H9 (cell line): ENCODE data around the gene RPLP2. TPM values are rescaled to one million over a fixed set of nuclear protein-coding genes. Genes with fewer than 3 reads are reported as not detected.

Experiments
- DNase-seq: peaks from one replicate; pipeline ENCODE4 v3.0.0-alpha.2; 2017
- H2AFZ ChIP-seq: one replicate; pipeline ENCODE4 v1.6.1; 2013; ENCODE audit warnings: mild to moderate bottlenecking, low read length, control low read depth, moderate library complexity
- H2AK5ac ChIP-seq: 2 replicates; pipeline ENCODE4 v1.6.1; 2013; ENCODE audit warnings: low read length, control low read depth, mixed read lengths; ENCODE audit not compliant: insufficient read length
- H2BK120ac ChIP-seq: one replicate; pipeline ENCODE4 v1.6.1; 2013; ENCODE audit warnings: low read depth, mild to moderate bottlenecking, low read length, control low read depth, inconsistent platforms; ENCODE audit not compliant: poor library complexity, severe bottlenecking
- H2BK12ac ChIP-seq: 2 replicates; pipeline ENCODE4 v1.6.1; 2013; ENCODE audit warnings: low read length, control low read depth, mixed read lengths, low read depth; ENCODE audit not compliant: insufficient read length
- H2BK15ac ChIP-seq: 2 replicates; pipeline ENCODE4 v1.6.1; 2013; ENCODE audit warnings: low read depth, low read length, control low read depth
- H2BK20ac ChIP-seq: one replicate; pipeline ENCODE4 v1.6.1; 2013; ENCODE audit warnings: low read depth, mild to moderate bottlenecking, low read length, control low read depth, inconsistent platforms; ENCODE audit not compliant: poor library complexity, severe bottlenecking
- H2BK5ac ChIP-seq: 2 replicates; pipeline ENCODE4 v1.6.1; 2013; ENCODE audit warnings: low read length, control low read depth, mixed read lengths; ENCODE audit not compliant: insufficient read length
- H3K14ac ChIP-seq: 2 replicates; pipeline ENCODE4 v1.6.1; 2013; ENCODE audit warnings: low read length, control low read depth; ENCODE audit not compliant: insufficient read depth
- H3K18ac ChIP-seq: 2 replicates; pipeline ENCODE4 v1.6.1; 2013; ENCODE audit warnings: low read depth, mild to moderate bottlenecking, mixed read lengths, low read length, control low read depth; ENCODE audit not compliant: insufficient read length
- H3K23ac ChIP-seq: 2 replicates; pipeline ENCODE4 v1.6.1; 2013; ENCODE audit warnings: low read length, control low read depth, mixed read lengths, low read depth; ENCODE audit not compliant: insufficient read length
- H3K23me2 ChIP-seq: 2 replicates; pipeline ENCODE4 v1.6.1; 2013; ENCODE audit warnings: low read depth, mild to moderate bottlenecking, mixed read lengths, low read length, control low read depth; ENCODE audit not compliant: insufficient read length, poor library complexity, severe bottlenecking
- H3K27ac ChIP-seq: 2 replicates; pipeline ENCODE4 v1.5.1; 2013; ENCODE audit warnings: low read length, control low read depth, mixed read lengths, low read depth; ENCODE audit not compliant: insufficient read length
- H3K27me3 ChIP-seq: 2 replicates; pipeline ENCODE4 v1.6.1; 2013; ENCODE audit warnings: low read length, control low read depth, inconsistent platforms; ENCODE audit not compliant: insufficient read depth
- H3K4ac ChIP-seq: 2 replicates; pipeline ENCODE4 v1.6.1; 2013; ENCODE audit warnings: low read depth, mild to moderate bottlenecking, control low read depth, inconsistent platforms, low read length, moderate library complexity
- H3K4me1 ChIP-seq: 2 replicates; pipeline ENCODE4 v1.6.1; 2013; ENCODE audit warnings: low read length, control low read depth, inconsistent platforms; ENCODE audit not compliant: insufficient read depth
- H3K4me2 ChIP-seq: 2 replicates; pipeline ENCODE4 v1.6.1; 2013; ENCODE audit warnings: low read length, control low read depth, mixed read lengths; ENCODE audit not compliant: insufficient read length, insufficient read depth
- H3K56ac ChIP-seq: 2 replicates; pipeline ENCODE4 v1.6.1; 2013; ENCODE audit warnings: low read depth, mild to moderate bottlenecking, mixed read lengths, low read length, control low read depth; ENCODE audit not compliant: insufficient read length
- H3K79me1 ChIP-seq: 2 replicates; pipeline ENCODE4 v1.6.1; 2013; ENCODE audit warnings: low read depth, mild to moderate bottlenecking, moderate library complexity, low read length, control low read depth, inconsistent platforms; ENCODE audit not compliant: insufficient read depth, poor library complexity, severe bottlenecking
- H3K79me2 ChIP-seq: 2 replicates; pipeline ENCODE4 v1.6.1; 2013; ENCODE audit warnings: low read length, control low read depth, inconsistent platforms; ENCODE audit not compliant: insufficient read depth
- H3K9ac ChIP-seq: 2 replicates; pipeline ENCODE4 v1.6.1; 2013; ENCODE audit warnings: low read length, control low read depth, mixed read lengths; ENCODE audit not compliant: insufficient read length; ENCODE audit errors: extremely low read depth
- H3K9me3 ChIP-seq: one replicate; pipeline ENCODE4 v1.6.1; 2013; ENCODE audit warnings: low read depth, low read length, inconsistent platforms; ENCODE audit not compliant: control insufficient read depth
- H3T11ph ChIP-seq: one replicate; pipeline ENCODE4 v1.6.1; 2013; ENCODE audit warnings: mild to moderate bottlenecking, low read length, control low read depth, inconsistent platforms
- H4K20me1 ChIP-seq: one replicate; pipeline ENCODE4 v1.6.1; 2013; ENCODE audit not compliant: control insufficient read depth, insufficient read length, insufficient read depth
- H4K5ac ChIP-seq: 2 replicates; pipeline ENCODE4 v1.6.1; 2013; ENCODE audit warnings: low read depth, mild to moderate bottlenecking, mixed read lengths, low read length, control low read depth; ENCODE audit not compliant: insufficient read length
- H4K8ac ChIP-seq: replicated peaks from 2 replicates; pipeline ENCODE4 v1.6.1; 2013; ENCODE audit warnings: low read length, control low read depth, mixed read lengths, low read depth; ENCODE audit not compliant: insufficient read length
- H4K91ac ChIP-seq: 2 replicates; pipeline ENCODE4 v1.6.1; 2013; ENCODE audit warnings: low read depth, mild to moderate bottlenecking, moderate library complexity, mixed read lengths, low read length, control low read depth; ENCODE audit not compliant: insufficient read length
- H3K27ac Mint-ChIP-seq, 3 experiments: 2 replicates in 2 of 3; 3 replicates in 1 of 3; pipeline ENCODE4 v1.8.0; 2020 to 2021; ENCODE audit warnings: mixed read lengths in 3 of 3, mild to moderate bottlenecking in 1 of 3, moderate library complexity in 1 of 3
- H3K27me3 Mint-ChIP-seq: 2 replicates; pipeline ENCODE4 v1.8.0; 2021; ENCODE audit warnings: low read depth, mild to moderate bottlenecking, moderate library complexity, mixed read lengths
- H3K36me3 Mint-ChIP-seq, 3 experiments: 2 replicates in 2 of 3; 3 replicates in 1 of 3; pipeline ENCODE4 v1.8.0; 2020 to 2021; ENCODE audit warnings: low read depth in 3 of 3, mixed read lengths in 3 of 3; ENCODE audit not compliant: insufficient read depth in 1 of 3
- H3K4me1 Mint-ChIP-seq, 2 experiments: 2 replicates each; pipeline ENCODE4 v1.8.0; 2020; ENCODE audit warnings: mixed read lengths in 2 of 2
- H3K4me3 Mint-ChIP-seq, 2 experiments: 2 replicates in 1 of 2; 3 replicates in 1 of 2; pipeline ENCODE4 v1.8.0; 2020 to 2021; ENCODE audit warnings: mild to moderate bottlenecking in 2 of 2, mixed read lengths in 2 of 2, moderate library complexity in 1 of 2
- H3K9me3 Mint-ChIP-seq, 2 experiments: 2 replicates in 1 of 2; 3 replicates in 1 of 2; pipeline ENCODE4 v1.8.0; 2020; ENCODE audit warnings: mild to moderate bottlenecking in 2 of 2, mixed read lengths in 2 of 2, moderate library complexity in 1 of 2
- WGBS: extraction: QIAGEN DNeasy Blood & Tissue Kit; methylation state at CpG from one replicate; pipeline ENCODE4 v1.1.7; 2013; ENCODE audit warnings: missing lambda C conversion rate, low lambda C conversion rate, mixed read lengths; ENCODE audit not compliant: insufficient read length; ENCODE audit errors: extremely low coverage; 5-methylcytosine and 5-hydroxymethylcytosine counted together
- total RNA-seq: library from RNA; stranded (reverse); gene quantifications from 2 replicates; pipeline ENCODE4 v1.2.1, GENCODE V29; 2021
- TF ChIP-seq, protein P1 (sequence below): fragments of 200-600 bp; sonication (generic); conservative IDR thresholded peaks from 3 replicates; pipeline ENCODE4 v1.8.0; 2021; ENCODE audit warnings: antibody characterized with exemption, mild to moderate bottlenecking

RPLP2 gene
- total RNA-seq, 1 experiment from 2014 or later = 2,138 TPM

- WGBS = no CpG with 5 or more reads among the region's 2 CpGs
- Mint-ChIP-seq H3K27ac (peak overlapping the region in 2 of 3 experiments; percentile 33 to 70; a peak in 3 of 7 replicates), H3K36me3 (peaks cover 15 to 62% (median 58%) of the 10 kb centered on the region in 3 experiments; a peak in 6 of 7 replicates), H3K4me1 (peaks cover 11 to 15% of the 10 kb centered on the region in 2 experiments), H3K9me3 (no peaks in the 10 kb centered on the region), H3K27me3 (no peaks in the 10 kb centered on the region), H3K4me3 (no peak overlapping the region)
- Histone ChIP-seq H2BK5ac (no peak overlapping the region), H4K8ac (no peak overlapping the region), H2BK120ac (no peak overlapping the region), H2BK15ac (no peak overlapping the region), H3K79me2 (no peaks in the 10 kb centered on the region), H3K14ac (no peak overlapping the region; the same call in 1 of the 2 replicates), H3K79me1 (no peaks in the 10 kb centered on the region), H3K56ac (no peak overlapping the region), H2BK20ac (no peak overlapping the region), H2AK5ac (no peak overlapping the region), H3K4ac (no peak overlapping the region), H3T11ph (no peak overlapping the region), H3K4me2 (no peak overlapping the region), H3K23me2 (no peaks in the 10 kb centered on the region), H3K27ac (no peak overlapping the region), H3K18ac (no peak overlapping the region), H4K91ac (no peak overlapping the region), H3K9ac (no peak overlapping the region), H3K23ac (no peak overlapping the region), H3K4me1 (no peaks in the 10 kb centered on the region), H2BK12ac (no peak overlapping the region), H2AFZ (no peak overlapping the region), H4K5ac (no peak overlapping the region), H3K9me3 (no peaks in the 10 kb centered on the region), H3K27me3 (no peaks in the 10 kb centered on the region), H4K20me1 (no peaks in the 10 kb centered on the region)
- no peak for DNase-seq
- TF ChIP-seq, protein P1, sequence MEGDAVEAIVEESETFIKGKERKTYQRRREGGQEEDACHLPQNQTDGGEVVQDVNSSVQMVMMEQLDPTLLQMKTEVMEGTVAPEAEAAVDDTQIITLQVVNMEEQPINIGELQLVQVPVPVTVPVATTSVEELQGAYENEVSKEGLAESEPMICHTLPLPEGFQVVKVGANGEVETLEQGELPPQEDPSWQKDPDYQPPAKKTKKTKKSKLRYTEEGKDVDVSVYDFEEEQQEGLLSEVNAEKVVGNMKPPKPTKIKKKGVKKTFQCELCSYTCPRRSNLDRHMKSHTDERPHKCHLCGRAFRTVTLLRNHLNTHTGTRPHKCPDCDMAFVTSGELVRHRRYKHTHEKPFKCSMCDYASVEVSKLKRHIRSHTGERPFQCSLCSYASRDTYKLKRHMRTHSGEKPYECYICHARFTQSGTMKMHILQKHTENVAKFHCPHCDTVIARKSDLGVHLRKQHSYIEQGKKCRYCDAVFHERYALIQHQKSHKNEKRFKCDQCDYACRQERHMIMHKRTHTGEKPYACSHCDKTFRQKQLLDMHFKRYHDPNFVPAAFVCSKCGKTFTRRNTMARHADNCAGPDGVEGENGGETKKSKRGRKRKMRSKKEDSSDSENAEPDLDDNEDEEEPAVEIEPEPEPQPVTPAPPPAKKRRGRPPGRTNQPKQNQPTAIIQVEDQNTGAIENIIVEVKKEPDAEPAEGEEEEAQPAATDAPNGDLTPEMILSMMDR = no peak
These were observed 42.9 kb upstream of the RPLP2 start for GRCh38 chr11:766936-767210.
